Thoracic aorta (tissue), 2 donors: Measurements from ENCODE around the gene CGREF1. TPM values are rescaled to one million over a fixed set of nuclear protein-coding genes. Genes with fewer than 3 reads are reported as not detected.
A peak's percentile ranks its signal among the peaks of the same experiment; 100 is the strongest.

Experiments used
- ATAC-seq: fragments of 150-250 bp; one replicate; pipeline ENCODE4 v1.8.0; 2017; ENCODE audit warnings: low read depth; ENCODE audit not compliant: insufficient number of reproducible peaks, low FRiP score
- DNase-seq: peaks from one replicate; pipeline ENCODE4 v3.0.0-alpha.2; 2020; ENCODE audit warnings: low spot score
- H3K27ac ChIP-seq, 2 donors: fragments of 200-600 bp; sonication (generic); 1 replicate in 1 of 2; 2 replicates in 1 of 2; pipeline ENCODE4 v1.5.1; 2016; ENCODE audit warnings: mild to moderate bottlenecking in 2 of 2, moderate library complexity in 2 of 2
- H3K27me3 ChIP-seq: fragments of 200-600 bp; sonication (generic); replicated peaks from 2 replicates; pipeline ENCODE4 v1.6.0; 2016; ENCODE audit warnings: mild to moderate bottlenecking; ENCODE audit not compliant: insufficient read depth
- H3K36me3 ChIP-seq: fragments of 200-600 bp; sonication (generic); one replicate; pipeline ENCODE4 v1.5.1; 2016
- H3K4me1 ChIP-seq, 2 donors: fragments of 200-600 bp; sonication (generic); 1 replicate in 1 of 2; 2 replicates in 1 of 2; pipeline versions ENCODE4 v1.5.1 to v1.6.0; 2016; ENCODE audit warnings: low read depth in 2 of 2, mild to moderate bottlenecking in 1 of 2; ENCODE audit not compliant: control insufficient read depth in 1 of 2
- H3K4me3 ChIP-seq: fragments of 200-600 bp; sonication (generic); 2 replicates; pipeline ENCODE4 v1.5.1; 2016; ENCODE audit warnings: mild to moderate bottlenecking
- H3K9me3 ChIP-seq: fragments of 200-600 bp; sonication (generic); 2 replicates; pipeline ENCODE4 v1.5.1; 2016
- total RNA-seq, 2 donors: library from RNA; depleted of rRNA; stranded (reverse); fragments of >200 nt; gene quantifications; one replicate each; pipeline versions ENCODE4 v1.1.0 to v1.2.3, GENCODE V29; 2016
- TF ChIP-seq, protein P1 (sequence below): fragments of 200-600 bp; sonication (generic); IDR thresholded peaks from one replicate; pipeline ENCODE4 v1.5.1; 2019; ENCODE audit warnings: antibody characterized with exemption

Gene CGREF1
- total RNA-seq, 2 donors from 2014 or later = 18.8 to 19.8 TPM

- Histone ChIP-seq H3K27ac (no peak overlapping the region), H3K36me3 (no peaks in the 10 kb centered on the region), H3K4me1 (peaks cover 11 to 28% of the 10 kb centered on the region in 2 donors), H3K9me3 (no peaks in the 10 kb centered on the region), H3K4me3 (no peak overlapping the region), H3K27me3 (no peaks in the 10 kb centered on the region)
- no peak for ATAC-seq
- TF ChIP-seq, protein P1, sequence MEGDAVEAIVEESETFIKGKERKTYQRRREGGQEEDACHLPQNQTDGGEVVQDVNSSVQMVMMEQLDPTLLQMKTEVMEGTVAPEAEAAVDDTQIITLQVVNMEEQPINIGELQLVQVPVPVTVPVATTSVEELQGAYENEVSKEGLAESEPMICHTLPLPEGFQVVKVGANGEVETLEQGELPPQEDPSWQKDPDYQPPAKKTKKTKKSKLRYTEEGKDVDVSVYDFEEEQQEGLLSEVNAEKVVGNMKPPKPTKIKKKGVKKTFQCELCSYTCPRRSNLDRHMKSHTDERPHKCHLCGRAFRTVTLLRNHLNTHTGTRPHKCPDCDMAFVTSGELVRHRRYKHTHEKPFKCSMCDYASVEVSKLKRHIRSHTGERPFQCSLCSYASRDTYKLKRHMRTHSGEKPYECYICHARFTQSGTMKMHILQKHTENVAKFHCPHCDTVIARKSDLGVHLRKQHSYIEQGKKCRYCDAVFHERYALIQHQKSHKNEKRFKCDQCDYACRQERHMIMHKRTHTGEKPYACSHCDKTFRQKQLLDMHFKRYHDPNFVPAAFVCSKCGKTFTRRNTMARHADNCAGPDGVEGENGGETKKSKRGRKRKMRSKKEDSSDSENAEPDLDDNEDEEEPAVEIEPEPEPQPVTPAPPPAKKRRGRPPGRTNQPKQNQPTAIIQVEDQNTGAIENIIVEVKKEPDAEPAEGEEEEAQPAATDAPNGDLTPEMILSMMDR = no peak
- DNase-seq = no peak
These were observed 29.6 kb downstream of the CGREF1 start for GRCh38 chr2:27089111-27089954.

GRCh38 chr2:27088634-27089033 is 30.3 kb downstream of the CGREF1 start:
- no peak for ATAC-seq
- TF ChIP-seq, protein P1 = no peak

DNA sequence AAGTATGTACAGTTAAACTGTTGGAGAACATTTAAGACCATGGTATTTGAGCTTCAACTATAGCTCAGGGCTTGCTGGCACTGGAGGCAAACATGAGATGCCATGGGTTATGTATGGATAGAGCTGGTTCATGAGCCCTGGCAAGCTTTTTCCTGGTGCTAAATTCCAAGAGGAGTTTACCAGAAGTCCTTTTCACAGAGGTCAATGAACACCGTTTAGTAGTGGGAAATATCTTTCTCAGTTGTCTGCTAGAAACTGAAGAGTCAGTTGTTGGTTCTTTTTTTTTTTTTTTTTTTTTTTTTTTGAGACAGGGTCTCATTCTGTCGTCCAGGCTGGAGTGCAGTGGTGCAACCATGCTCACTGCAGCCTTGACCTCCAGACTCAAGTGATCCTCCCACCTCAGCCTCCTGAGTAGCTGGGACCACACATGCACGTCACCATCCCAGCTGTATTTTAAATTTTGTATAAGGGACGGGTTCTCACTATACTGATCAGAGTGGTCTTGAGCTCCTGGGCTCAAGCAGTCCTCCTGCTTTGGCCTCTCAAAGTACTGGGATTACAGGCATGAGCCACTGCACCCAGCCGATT is 31.0 kb downstream of the CGREF1 start:
- no peak overlapping the region for H3K4me3 ChIP-seq
- ATAC-seq (no peak), DNase-seq (no peak)
- no peaks in the 10 kb centered on the region for H3K27me3 ChIP-seq
- TF ChIP-seq, protein P1 = no peak
- no peaks in the 10 kb centered on the region for H3K9me3 ChIP-seq
- H3K27ac ChIP-seq = no peak overlapping the region
- H3K4me1 ChIP-seq = peaks cover 11 to 40% of the 10 kb centered on the region in 2 donors
- peaks cover 3% of the 10 kb centered on the region for H3K36me3 ChIP-seq

More at GRCh38 chr2:27088634-27089033, 30.3 kb downstream of the CGREF1 start:
- Histone ChIP-seq H3K4me3 (no peak overlapping the region), H3K9me3 (no peaks in the 10 kb centered on the region), H3K27ac (no peak overlapping the region), H3K36me3 (no peaks in the 10 kb centered on the region), H3K27me3 (no peaks in the 10 kb centered on the region), H3K4me1 (peaks cover 11 to 33% of the 10 kb centered on the region in 2 donors)
- no peak for DNase-seq

DNA sequence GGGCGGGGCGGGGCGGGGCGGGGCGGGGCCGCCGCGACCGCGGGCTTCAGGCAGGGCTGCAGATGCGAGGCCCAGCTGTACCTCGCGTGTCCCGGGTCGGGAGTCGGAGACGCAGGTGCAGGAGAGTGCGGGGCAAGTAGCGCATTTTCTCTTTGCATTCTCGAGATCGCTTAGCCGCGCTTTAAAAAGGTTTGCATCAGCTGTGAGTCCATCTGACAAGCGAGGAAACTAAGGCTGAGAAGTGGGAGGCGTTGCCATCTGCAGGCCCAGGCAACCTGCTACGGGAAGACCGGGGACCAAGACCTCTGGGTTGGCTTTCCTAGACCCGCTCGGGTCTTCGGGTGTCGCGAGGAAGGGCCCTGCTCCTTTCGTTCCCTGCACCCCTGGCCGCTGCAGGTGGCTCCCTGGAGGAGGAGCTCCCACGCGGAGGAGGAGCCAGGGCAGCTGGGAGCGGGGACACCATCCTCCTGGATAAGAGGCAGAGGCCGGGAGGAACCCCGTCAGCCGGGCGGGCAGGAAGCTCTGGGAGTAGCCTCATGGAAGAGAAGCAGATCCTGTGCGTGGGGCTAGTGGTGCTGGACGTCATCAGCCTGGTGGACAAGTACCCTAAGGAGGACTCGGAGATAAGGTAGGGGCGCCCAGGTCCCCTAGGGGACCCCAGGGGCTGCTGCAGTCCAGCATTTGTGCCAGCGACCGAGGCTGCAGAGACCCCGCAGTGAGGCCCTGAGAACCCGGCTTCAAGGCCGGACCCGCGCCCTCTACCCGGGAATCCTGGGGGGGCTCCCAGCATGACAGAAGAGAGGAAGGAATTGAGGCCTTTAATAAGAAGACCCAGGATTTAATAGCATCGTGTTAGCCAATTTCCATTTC is 32.0 kb downstream of the CGREF1 start, which contains the start of gene KHK:
Gene KHK, plus strand, starts transcription at position 49 of the 870 bp plus-strand sequence. Its CDS starts 488 bp downstream, at position 537.
- H3K4me1 ChIP-seq = peaks cover 15 to 50% of the 10 kb centered on the region in 2 donors
- H3K9me3 ChIP-seq = no peaks in the 10 kb centered on the region
- no peak for ATAC-seq
- no peaks in the 10 kb centered on the region for H3K27me3 ChIP-seq
- TF ChIP-seq, protein P1 = no peak
- H3K36me3 ChIP-seq = peaks cover 12% of the 10 kb centered on the region
- DNase-seq = no peak
- peak within 1 kb of the TSS; percentile 83 for H3K4me3 ChIP-seq
- peak within 1 kb of the TSS; percentile 80 to 87 for H3K27ac ChIP-seq
